Tibial nerve (tissue), 4 donors: ENCODE data around the gene VWA8. TPM values are rescaled to one million over a fixed set of nuclear protein-coding genes. Genes with fewer than 3 reads are reported as not detected.

Source experiments
- DNase-seq, 2 donors: peaks; one replicate each; pipeline ENCODE4 v3.0.0-alpha.2; 2019; ENCODE audit warnings: low spot score in 2 of 2
- H3K27ac ChIP-seq, 4 donors: fragments of 200-600 bp; sonication (generic) in 3 of 4; one replicate each; pipeline ENCODE4 v1.5.1; 2017 to 2019; ENCODE audit warnings: mild to moderate bottlenecking in 1 of 4
- H3K27me3 ChIP-seq, 2 donors: fragments of 200-600 bp; sonication (generic) in 1 of 2; one replicate each; pipeline versions ENCODE4 v1.5.1 to v1.6.0; 2017 to 2019
- H3K36me3 ChIP-seq, 3 donors: fragments of 200-600 bp; sonication (generic); one replicate each; pipeline ENCODE4 v1.5.1; 2018 to 2019
- H3K4me1 ChIP-seq, 4 donors: fragments of 200-600 bp; sonication (generic) in 3 of 4; one replicate each; pipeline ENCODE4 v1.5.1; 2017 to 2019
- H3K4me3 ChIP-seq, 4 donors: fragments of 200-600 bp; sonication (generic) in 3 of 4; one replicate each; pipeline ENCODE4 v1.5.1; 2017 to 2019; ENCODE audit warnings: mild to moderate bottlenecking in 1 of 4, moderate library complexity in 1 of 4
- H3K9me3 ChIP-seq, 4 donors: fragments of 200-600 bp; sonication (generic) in 3 of 4; one replicate each; pipeline ENCODE4 v1.5.1; 2017 to 2019
- EP300 ChIP-seq, 2 donors: sonication (generic); formaldehyde crosslinking; IDR thresholded peaks; one replicate each; pipeline ENCODE4 v1.6.1; 2017; ENCODE audit warnings: antibody characterized with exemption in 2 of 2, mild to moderate bottlenecking in 1 of 2
- POLR2A ChIP-seq, 2 donors: fragments of 450-650 bp; IDR thresholded peaks; one replicate each; pipeline ENCODE4 v1.6.1; 2017; ENCODE audit warnings: antibody characterized with exemption in 2 of 2, mild to moderate bottlenecking in 2 of 2, moderate library complexity in 2 of 2
- WGBS, 2 donors: methylation state at CpG; one replicate each; pipeline ENCODE4 v1.1.5; 2018; 5-methylcytosine and 5-hydroxymethylcytosine counted together
- total RNA-seq, 4 donors: library from RNA; depleted of rRNA; stranded (reverse); fragments of >200 nt; gene quantifications; one replicate each; pipeline ENCODE4 v1.1.0, GENCODE V29; 2016
- TF ChIP-seq, protein P1 (sequence below), 5 experiments: fragments of 200-600 bp in 3 of 5; fragments of 450-650 bp in 2 of 5; sonication (generic) in 3 of 5; IDR thresholded peaks; one replicate each; pipeline ENCODE4 v1.5.1; 2016 to 2019; ENCODE audit warnings: antibody characterized with exemption in 5 of 5, mild to moderate bottlenecking in 3 of 5, moderate library complexity in 2 of 5

The VWA8 gene
- total RNA-seq, 4 donors from 2014 or later = 20.8 to 36.9 (median 22.4) TPM

DNA sequence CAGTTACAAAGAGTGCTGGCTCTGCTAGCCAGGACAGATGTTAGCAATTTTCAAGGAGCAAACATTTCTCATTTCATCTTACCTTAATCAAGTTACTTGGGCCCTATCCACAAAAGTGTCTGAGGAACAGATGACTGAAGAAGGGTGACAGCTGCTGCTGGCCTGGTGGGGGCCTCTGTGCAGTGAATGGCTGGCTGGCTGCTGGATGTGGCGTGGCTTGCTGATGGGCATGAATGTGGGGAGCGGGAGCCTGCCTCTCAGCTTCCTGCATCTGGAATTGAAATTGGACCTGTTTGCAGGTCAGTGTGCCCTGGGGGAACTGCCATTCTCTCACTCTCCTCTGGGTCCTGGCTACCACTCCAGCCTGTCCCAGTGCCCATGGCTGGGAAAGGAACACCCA is 408.9 kb downstream of the VWA8 start:
- Histone ChIP-seq H3K9me3 (no peaks in the 10 kb centered on the region), H3K4me1 (peaks cover 0 to 30% (median 5%) of the 10 kb centered on the region in 4 donors), H3K27ac (peak overlapping the region in 1 of 4 donors; percentile 20), H3K36me3 (no peaks in the 10 kb centered on the region), H3K4me3 (no peak overlapping the region), H3K27me3 (no peaks in the 10 kb centered on the region)
- no peak for TF ChIP-seq EP300 (IDR thresholded peaks at IDR 0.05)
- no peak for TF ChIP-seq POLR2A (IDR thresholded peaks at IDR 0.05)
- TF ChIP-seq, protein P1, sequence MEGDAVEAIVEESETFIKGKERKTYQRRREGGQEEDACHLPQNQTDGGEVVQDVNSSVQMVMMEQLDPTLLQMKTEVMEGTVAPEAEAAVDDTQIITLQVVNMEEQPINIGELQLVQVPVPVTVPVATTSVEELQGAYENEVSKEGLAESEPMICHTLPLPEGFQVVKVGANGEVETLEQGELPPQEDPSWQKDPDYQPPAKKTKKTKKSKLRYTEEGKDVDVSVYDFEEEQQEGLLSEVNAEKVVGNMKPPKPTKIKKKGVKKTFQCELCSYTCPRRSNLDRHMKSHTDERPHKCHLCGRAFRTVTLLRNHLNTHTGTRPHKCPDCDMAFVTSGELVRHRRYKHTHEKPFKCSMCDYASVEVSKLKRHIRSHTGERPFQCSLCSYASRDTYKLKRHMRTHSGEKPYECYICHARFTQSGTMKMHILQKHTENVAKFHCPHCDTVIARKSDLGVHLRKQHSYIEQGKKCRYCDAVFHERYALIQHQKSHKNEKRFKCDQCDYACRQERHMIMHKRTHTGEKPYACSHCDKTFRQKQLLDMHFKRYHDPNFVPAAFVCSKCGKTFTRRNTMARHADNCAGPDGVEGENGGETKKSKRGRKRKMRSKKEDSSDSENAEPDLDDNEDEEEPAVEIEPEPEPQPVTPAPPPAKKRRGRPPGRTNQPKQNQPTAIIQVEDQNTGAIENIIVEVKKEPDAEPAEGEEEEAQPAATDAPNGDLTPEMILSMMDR (IDR thresholded peaks at IDR 0.05) = no peak
- no peak for DNase-seq
- 94 to 100% methylated on average over 2 of the region's 2 CpGs for WGBS, 2 donors

DNA sequence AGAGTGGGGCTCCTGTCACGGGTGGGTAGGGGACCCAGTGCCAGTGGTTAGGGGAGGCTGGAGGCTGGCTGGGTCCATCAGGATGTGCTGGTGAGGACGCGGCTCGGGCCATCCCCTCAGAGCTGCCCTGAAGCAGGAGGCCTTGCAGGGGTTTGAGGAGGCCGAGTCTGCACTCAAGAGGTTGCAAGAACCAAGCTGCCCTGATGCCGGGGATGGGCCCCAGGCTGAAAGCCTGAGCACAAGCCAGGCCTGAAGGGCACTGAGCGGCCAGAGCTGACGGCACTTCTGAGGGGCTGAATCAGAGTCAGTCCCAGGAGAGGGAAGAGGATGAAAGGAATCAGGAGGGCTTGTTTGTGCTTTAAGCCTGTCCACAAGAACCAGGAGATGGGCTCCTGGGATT is 410.6 kb downstream of the VWA8 start:
- 93 to 96% methylated on average over 7 to 8 of the region's 8 CpGs for WGBS, 2 donors
- H3K27me3 ChIP-seq = no peaks in the 10 kb centered on the region
- no peak overlapping the region for H3K4me3 ChIP-seq
- no peak for DNase-seq
- TF ChIP-seq, protein P1 (IDR thresholded peaks at IDR 0.05) = no peak
- TF ChIP-seq EP300 (IDR thresholded peaks at IDR 0.05) = no peak
- no peak for TF ChIP-seq POLR2A (IDR thresholded peaks at IDR 0.05)
- H3K9me3 ChIP-seq = no peaks in the 10 kb centered on the region
- peak overlapping the region in 2 of 4 donors; percentile 93 to 98 for H3K27ac ChIP-seq
- no peaks in the 10 kb centered on the region for H3K36me3 ChIP-seq
- H3K4me1 ChIP-seq = peaks cover 3 to 47% (median 17%) of the 10 kb centered on the region in 4 donors

DNA sequence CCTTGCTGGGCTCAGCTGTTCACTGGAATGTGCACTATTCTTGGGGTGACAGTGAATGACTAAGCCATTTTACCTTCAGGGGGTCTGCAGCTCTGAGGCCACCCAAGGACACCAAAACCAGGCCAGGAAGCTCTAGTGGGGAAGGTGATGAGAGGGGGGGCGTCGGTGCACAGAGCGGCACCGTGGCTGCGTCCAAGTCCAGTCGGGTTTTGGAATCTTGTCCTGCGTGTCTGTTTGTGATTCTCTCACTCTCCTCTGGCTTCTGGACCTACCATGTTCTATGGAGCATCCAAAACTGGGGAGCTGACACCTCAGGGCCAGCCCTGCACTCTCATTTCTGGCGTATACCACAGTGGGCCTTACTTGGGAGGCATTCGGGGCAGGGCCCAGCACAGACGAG is 411.4 kb downstream of the VWA8 start:
- TF ChIP-seq, protein P1 (IDR thresholded peaks at IDR 0.05) = no peak
- no peak for TF ChIP-seq POLR2A (IDR thresholded peaks at IDR 0.05)
- TF ChIP-seq EP300 (IDR thresholded peaks at IDR 0.05) = no peak
- WGBS, 2 donors = 94 to 95% methylated on average over 10 of the region's 10 CpGs
- Histone ChIP-seq H3K4me1 (peaks cover 3 to 51% (median 17%) of the 10 kb centered on the region in 4 donors), H3K27me3 (no peaks in the 10 kb centered on the region), H3K4me3 (no peak overlapping the region), H3K36me3 (no peaks in the 10 kb centered on the region), H3K27ac (peak overlapping the region; percentile 76 to 98 (median 88)), H3K9me3 (no peaks in the 10 kb centered on the region)
- DNase-seq = no peak

DNA sequence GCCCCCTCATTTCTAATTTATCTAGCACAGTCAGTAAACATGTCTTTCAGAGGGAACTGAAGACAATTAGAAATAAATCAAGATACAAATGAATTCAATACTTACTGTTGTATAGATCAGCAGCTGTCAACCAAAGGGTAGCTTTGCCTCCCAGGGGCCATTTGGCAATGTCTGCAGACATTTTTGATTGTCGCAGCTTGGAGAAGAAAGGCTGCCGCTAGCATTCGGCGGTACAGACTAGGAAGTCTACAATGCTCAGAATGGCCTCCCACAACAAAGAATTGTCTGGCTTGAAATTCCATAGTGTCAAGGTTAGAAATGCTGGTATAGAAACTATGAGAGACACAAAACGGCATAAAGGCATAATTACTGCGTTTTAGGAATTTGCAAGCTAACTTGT is 412.0 kb downstream of the VWA8 start:
- Histone ChIP-seq H3K27ac (peak overlapping the region; percentile 76 to 98 (median 88)), H3K27me3 (no peaks in the 10 kb centered on the region), H3K4me1 (peaks cover 3 to 51% (median 17%) of the 10 kb centered on the region in 4 donors), H3K36me3 (no peaks in the 10 kb centered on the region), H3K9me3 (no peaks in the 10 kb centered on the region), H3K4me3 (no peak overlapping the region)
- 44 to 65% methylated on average over 6 of the region's 6 CpGs for WGBS, 2 donors
- no peak for TF ChIP-seq POLR2A (IDR thresholded peaks at IDR 0.05)
- TF ChIP-seq EP300 (IDR thresholded peaks at IDR 0.05) = no peak
- TF ChIP-seq, protein P1 (IDR thresholded peaks at IDR 0.05) = no peak
- DNase-seq = no peak

DNA sequence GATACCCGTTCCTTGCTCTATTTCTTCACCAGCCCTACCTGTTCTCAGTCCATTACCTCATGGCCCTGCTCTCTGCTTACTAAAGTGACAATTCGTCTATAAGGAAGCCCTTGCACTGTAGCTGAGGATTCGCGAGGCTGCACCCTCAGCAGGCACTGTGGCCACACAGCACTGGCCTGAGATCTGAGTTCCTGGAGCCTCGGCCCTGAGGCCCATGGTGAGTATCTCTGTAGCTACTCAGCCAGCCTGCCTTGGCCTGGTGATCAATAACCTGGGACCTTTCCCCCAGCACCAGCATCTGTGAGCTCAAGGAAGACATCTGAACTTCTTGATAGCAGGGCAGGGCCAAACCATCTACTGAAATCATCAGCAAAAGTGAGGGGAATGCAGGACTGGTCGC is 412.9 kb downstream of the VWA8 start:
- Histone ChIP-seq H3K27me3 (no peaks in the 10 kb centered on the region), H3K4me3 (peak overlapping the region in 2 of 4 donors; percentile 3 to 28), H3K9me3 (no peaks in the 10 kb centered on the region), H3K4me1 (peaks cover 3 to 51% (median 17%) of the 10 kb centered on the region in 4 donors), H3K27ac (peak overlapping the region; percentile 76 to 98 (median 88)), H3K36me3 (no peaks in the 10 kb centered on the region)
- DNase-seq = no peak
- 46 to 58% methylated on average over 6 of the region's 6 CpGs for WGBS, 2 donors
- TF ChIP-seq POLR2A (IDR thresholded peaks at IDR 0.05) (no peak), EP300 (IDR thresholded peaks at IDR 0.05) (no peak)
- TF ChIP-seq, protein P1 (IDR thresholded peaks at IDR 0.05) = no peak
